GM21390 (cell line): ENCODE results near the gene TMEM213.
"Not testable (repeated sequence)": the region's sequence is repeated elsewhere in the genome, so short reads cannot be mapped to it uniquely, and the experiment has no call there.

Experiments used
- ATAC-seq: cut with Tn5 transposase; IDR thresholded peaks from one replicate; pipeline ENCODE4 v1.9.1; 2021; ENCODE audit not compliant: unreplicated experiment

TMEM213 gene

GRCh38 chr7:138796038-138796615 is 1.7 kb upstream of the TMEM213 start:
- no peak for ATAC-seq

- ATAC-seq: not testable (repeated sequence)
Observed at GRCh38 chr7:138797046-138797445, 748 bp upstream of the TMEM213 start.

GRCh38 chr7:138798836-138799235 is 1.0 kb downstream of the TMEM213 start:
- no peak for ATAC-seq

- ATAC-seq: no peak
Observed at GRCh38 chr7:138799336-138800000, 1.7 kb downstream of the TMEM213 start.

- no peak for ATAC-seq
Observed at GRCh38 chr7:138801256-138801655, 3.5 kb downstream of the TMEM213 start.

- ATAC-seq: no peak
Observed at GRCh38 chr7:138802706-138803105, 4.9 kb downstream of the TMEM213 start.

GRCh38 chr7:138804618-138805017 is 6.8 kb downstream of the TMEM213 start:
- ATAC-seq: no peak

- ATAC-seq: no peak
Observed at GRCh38 chr7:138809346-138809745, 11.6 kb downstream of the TMEM213 start.

- ATAC-seq: not testable (repeated sequence)
Observed at GRCh38 chr7:138811327-138811726, 13.5 kb downstream of the TMEM213 start.

GRCh38 chr7:138813945-138814344 is 16.2 kb downstream of the TMEM213 start:
- no peak for ATAC-seq

- no peak for ATAC-seq
Observed at GRCh38 chr7:138814816-138815332, 17.1 kb downstream of the TMEM213 start.

GRCh38 chr7:138816650-138817049 is 18.9 kb downstream of the TMEM213 start:
- ATAC-seq: no peak

GRCh38 chr7:138819625-138820024 is 21.8 kb downstream of the TMEM213 start:
- no peak for ATAC-seq

- no peak for ATAC-seq
Observed at GRCh38 chr7:138821912-138822311, 24.1 kb downstream of the TMEM213 start.

- ATAC-seq: no peak
Observed at GRCh38 chr7:138822867-138823535, 25.2 kb downstream of the TMEM213 start.

- no peak for ATAC-seq
Observed at GRCh38 chr7:138825049-138825721, 27.4 kb downstream of the TMEM213 start.

- no peak for ATAC-seq
Observed at GRCh38 chr7:138828302-138828701, 30.5 kb downstream of the TMEM213 start.

- ATAC-seq: no peak
Observed at GRCh38 chr7:138829335-138829734, 31.5 kb downstream of the TMEM213 start.

- ATAC-seq: no peak
Observed at GRCh38 chr7:138832966-138833365, 35.2 kb downstream of the TMEM213 start.

GRCh38 chr7:138833596-138833995 is 35.8 kb downstream of the TMEM213 start:
- no peak for ATAC-seq

GRCh38 chr7:138834583-138834982 is 36.8 kb downstream of the TMEM213 start:
- no peak for ATAC-seq

GRCh38 chr7:138835087-138835486 is 37.3 kb downstream of the TMEM213 start:
- no peak for ATAC-seq
